Measurements from ENCODE around the gene PPP6R3.
A peak's percentile ranks its signal among the peaks of the same experiment; 100 is the strongest.
"Not testable (repeated sequence)": the region's sequence is repeated elsewhere in the genome, so short reads cannot be mapped to it uniquely, and the experiment has no call there.

PPP6R3 gene

GRCh38 chr11:68460741-68461574 lies at the start of gene PPP6R3:
Gene PPP6R3, plus strand, starts transcription at chr11:68460752. Its CDS starts 76,913 bp downstream, at chr11:68537665.
- DNase-seq = peak; percentile 6 to 75 (median 70)

GRCh38 chr11:68411501-68411991 lies 49.0 kb upstream of the PPP6R3 start:
- DNase-seq = peak in 2 of 3 experiments; percentile 48 to 69

GRCh38 chr11:68412593-68413475 lies 47.7 kb upstream of the PPP6R3 start:
- DNase-seq = peak in 2 of 3 experiments; percentile 76 to 92

- DNase-seq = no peak
Measured at GRCh38 chr11:68413591-68413999, 47.0 kb upstream of the PPP6R3 start.

GRCh38 chr11:68414496-68415221 lies 45.9 kb upstream of the PPP6R3 start:
- no peak for DNase-seq

- no peak for DNase-seq
Measured at GRCh38 chr11:68416070-68416578, 44.4 kb upstream of the PPP6R3 start.

GRCh38 chr11:68418648-68419047 lies 41.9 kb upstream of the PPP6R3 start:
- peak in 2 of 3 experiments; percentile 75 to 90 for DNase-seq

- DNase-seq = no peak
Measured at GRCh38 chr11:68420171-68420570, 40.4 kb upstream of the PPP6R3 start.

- no peak for DNase-seq
Measured at GRCh38 chr11:68423481-68423880, 37.1 kb upstream of the PPP6R3 start.

GRCh38 chr11:68424101-68424632 lies 36.4 kb upstream of the PPP6R3 start:
- no peak for DNase-seq

GRCh38 chr11:68424981-68425865 lies 35.3 kb upstream of the PPP6R3 start:
- no peak for DNase-seq

- no peak for DNase-seq
Measured at GRCh38 chr11:68425866-68426380, 34.6 kb upstream of the PPP6R3 start.

GRCh38 chr11:68429661-68430060 lies 30.9 kb upstream of the PPP6R3 start:
- no peak for DNase-seq

- DNase-seq = no peak
Measured at GRCh38 chr11:68430384-68430783, 30.2 kb upstream of the PPP6R3 start.

- DNase-seq = no peak
Measured at GRCh38 chr11:68430801-68431200, 29.8 kb upstream of the PPP6R3 start.

GRCh38 chr11:68431984-68432645 lies 28.4 kb upstream of the PPP6R3 start:
- no peak for DNase-seq

- DNase-seq = no peak
Measured at GRCh38 chr11:68432874-68433273, 27.7 kb upstream of the PPP6R3 start.

- DNase-seq = no peak
Measured at GRCh38 chr11:68433541-68433940, 27.0 kb upstream of the PPP6R3 start.

- DNase-seq = not testable (repeated sequence)
Measured at GRCh38 chr11:68434159-68434558, 26.4 kb upstream of the PPP6R3 start.

GRCh38 chr11:68436162-68436888 lies 24.2 kb upstream of the PPP6R3 start:
- no peak for DNase-seq

Measured in NCI-H1417 (cell line).